NCI-H2227 (cell line): ENCODE measurements around the gene SUGT1.
A peak's percentile ranks its signal among the peaks of the same experiment; 100 is the strongest.
"Not testable (repeated sequence)": the region's sequence is repeated elsewhere in the genome, so short reads cannot be mapped to it uniquely, and the experiment has no call there.

Source experiments
- DNase-seq: peaks from one replicate; lab custom pipeline; 2025; ENCODE audit not compliant: unreplicated experiment; lab: John Stamatoyannopoulos, UW

The SUGT1 gene

GRCh38 chr13:52665325-52665724 is 12.7 kb downstream of the SUGT1 start:
- peak; percentile 28 for DNase-seq

GRCh38 chr13:52669677-52670076 is 17.0 kb downstream of the SUGT1 start:
- DNase-seq = no peak

GRCh38 chr13:52670726-52671125 is 18.1 kb downstream of the SUGT1 start:
- no peak for DNase-seq

- no peak for DNase-seq
Observed at GRCh38 chr13:52673465-52673864, 20.8 kb downstream of the SUGT1 start.

GRCh38 chr13:52677823-52678222 is 25.2 kb downstream of the SUGT1 start:
- no peak for DNase-seq

- not testable (repeated sequence) for DNase-seq
Observed at GRCh38 chr13:52685806-52686205, 33.2 kb downstream of the SUGT1 start.

GRCh38 chr13:52686376-52686775 is 33.7 kb downstream of the SUGT1 start:
- no peak for DNase-seq

- no peak for DNase-seq
Observed at GRCh38 chr13:52695856-52696255, 43.2 kb downstream of the SUGT1 start.

GRCh38 chr13:52696566-52696965 is 43.9 kb downstream of the SUGT1 start:
- no peak for DNase-seq

- no peak for DNase-seq
Observed at GRCh38 chr13:52701728-52702465, 49.3 kb downstream of the SUGT1 start.

- peak; percentile 28 for DNase-seq
Observed at GRCh38 chr13:52703482-52703881, 50.8 kb downstream of the SUGT1 start.

- DNase-seq = no peak
Observed at GRCh38 chr13:52706081-52706480, 53.4 kb downstream of the SUGT1 start.

GRCh38 chr13:52707375-52707774 is 54.7 kb downstream of the SUGT1 start:
- DNase-seq = no peak

- not testable (repeated sequence) for DNase-seq
Observed at GRCh38 chr13:52708266-52708665, 55.6 kb downstream of the SUGT1 start.

GRCh38 chr13:52711286-52711685 is 58.6 kb downstream of the SUGT1 start:
- DNase-seq = no peak

- peak; percentile 6 for DNase-seq
Observed at GRCh38 chr13:52712385-52712784, 59.7 kb downstream of the SUGT1 start.

GRCh38 chr13:52713894-52714293 is 61.3 kb downstream of the SUGT1 start:
- DNase-seq = no peak

- DNase-seq = not testable (repeated sequence)
Observed at GRCh38 chr13:52720904-52721303, 68.3 kb downstream of the SUGT1 start.

GRCh38 chr13:52721356-52721755 is 68.7 kb downstream of the SUGT1 start:
- DNase-seq = not testable (repeated sequence)

GRCh38 chr13:52723181-52723580 is 70.5 kb downstream of the SUGT1 start:
- no peak for DNase-seq

GRCh38 chr13:52725302-52725701 is 72.7 kb downstream of the SUGT1 start:
- no peak for DNase-seq

- no peak for DNase-seq
Observed at GRCh38 chr13:52726258-52726657, 73.6 kb downstream of the SUGT1 start.

- DNase-seq = no peak
Observed at GRCh38 chr13:52734075-52734623, 81.5 kb downstream of the SUGT1 start.
